ENCODE measurements around the gene DNAJA3.

- TF ChIP-seq CTCF (IDR thresholded peaks at IDR 0.05; ENCODE audit: insufficient read depth, low read depth, low read length) (no peak), EZH2 (IDR thresholded peaks at IDR 0.05; ENCODE audit: insufficient read depth, low read length) (no peak)
These were observed 40.5 kb downstream of the DNAJA3 start for GRCh38 chr16:4465977-4466779.
